Renal pelvis (tissue), 4 donors: Measurements from ENCODE around the gene IER2. TPM values are rescaled to one million over a fixed set of nuclear protein-coding genes. Genes with fewer than 3 reads are reported as not detected.
"Not testable (repeated sequence)": the region's sequence is repeated elsewhere in the genome, so short reads cannot be mapped to it uniquely, and the experiment has no call there.

Source experiments
- DNase-seq: peaks from one replicate; pipeline ENCODE4 v3.0.0-alpha.2; 2013
- polyA plus RNA-seq, 3 donors: library from polyadenylated mRNA; unstranded; fragments of 120-200 nt; gene quantifications; one replicate each; pipeline ENCODE4 v1.2.1, GENCODE V29; 2013; ENCODE audit not compliant: insufficient read length in 3 of 3

Gene IER2
- polyA plus RNA-seq, 3 donors = 67.0 to 87.0 (median 73.1) TPM

DNA sequence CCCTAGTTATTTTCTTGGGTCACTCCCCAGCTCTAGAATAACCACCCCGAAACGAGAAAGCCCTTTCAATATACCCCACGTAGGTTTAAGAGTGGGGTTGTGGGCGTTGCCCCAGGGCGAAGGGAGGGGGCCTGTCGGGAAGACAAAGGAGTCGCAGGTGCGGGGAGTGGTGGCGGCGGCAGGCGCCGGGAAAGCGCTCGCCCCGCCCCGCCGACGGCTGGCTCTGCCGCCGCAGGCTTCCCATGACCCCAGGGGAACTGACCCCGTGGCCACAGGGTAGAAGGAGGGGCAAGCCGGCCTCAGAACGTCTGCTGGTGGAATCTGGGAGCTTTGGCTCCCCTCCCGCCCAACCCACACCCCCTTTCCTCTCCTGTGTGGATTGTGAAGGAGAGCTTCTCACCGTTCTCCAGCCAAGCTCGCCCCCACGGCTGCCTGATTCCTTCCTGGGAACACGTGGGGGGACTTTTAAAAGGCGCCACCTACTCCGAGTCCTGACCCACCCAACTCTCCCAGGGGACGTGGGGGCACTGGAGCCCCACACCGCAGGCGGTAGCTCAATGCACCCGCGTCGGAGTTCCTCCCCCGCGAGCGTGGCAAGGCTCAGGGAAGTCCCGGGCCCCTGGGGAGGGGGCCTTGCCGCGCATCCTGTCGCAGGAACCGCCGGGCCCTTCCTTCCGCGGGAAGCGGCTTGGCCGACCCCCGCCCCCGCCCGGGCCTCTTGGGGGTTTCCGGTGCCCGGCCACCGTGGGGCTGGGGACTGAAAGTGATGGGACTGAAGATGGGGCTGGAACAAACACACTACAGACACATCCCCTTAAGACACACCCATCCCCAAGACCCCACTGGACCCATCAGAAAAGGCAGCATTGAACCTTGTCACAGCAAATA is 5.5 kb downstream of the IER2 start:
- peak; percentile 80 for DNase-seq

GRCh38 chr19:13159713-13160112 is 9.5 kb downstream of the IER2 start:
- no peak for DNase-seq

- DNase-seq = no peak
These were observed 10.3 kb downstream of the IER2 start for GRCh38 chr19:13160557-13160956.

- DNase-seq = peak; percentile 96
These were observed 12.8 kb downstream of the IER2 start for GRCh38 chr19:13162724-13163608.

DNA sequence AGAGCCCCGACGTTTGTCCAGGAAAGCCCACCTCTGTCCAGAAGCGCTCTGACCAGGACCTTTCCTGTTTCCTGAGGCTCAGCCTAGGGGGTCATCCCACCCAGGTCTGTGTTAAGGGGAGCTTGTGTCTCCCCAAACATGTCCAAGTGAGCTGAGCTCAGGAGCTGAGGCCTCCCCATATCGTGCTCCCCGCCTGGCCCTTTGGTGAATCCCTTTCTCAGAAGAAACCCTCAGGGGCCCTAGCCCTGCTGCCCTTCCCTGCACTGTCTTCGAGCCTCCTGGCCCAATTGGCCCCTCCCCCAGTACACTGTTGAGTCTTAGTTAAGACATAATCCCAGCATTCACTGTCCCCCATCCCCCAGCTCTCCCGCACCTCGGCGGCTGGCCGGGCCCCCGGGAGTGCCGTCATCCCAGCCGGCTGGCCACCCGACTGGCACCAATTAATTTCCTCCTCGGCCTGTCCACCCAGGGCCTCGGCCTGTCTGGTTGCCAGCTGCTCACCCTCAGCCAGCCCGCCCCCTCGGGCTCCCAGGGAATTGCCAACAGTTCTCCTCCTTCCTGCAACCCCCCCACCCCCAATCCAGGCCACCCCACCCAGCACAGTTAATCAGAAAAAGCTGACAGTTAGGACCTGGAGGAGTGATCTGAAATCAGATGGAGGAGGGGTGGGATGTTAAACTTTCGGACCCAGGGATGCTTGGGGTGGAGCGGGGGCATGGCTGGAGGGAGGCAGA is 13.6 kb downstream of the IER2 start:
- peak; percentile 90 for DNase-seq

GRCh38 chr19:13164343-13165161 is 14.3 kb downstream of the IER2 start:
- peak; percentile 93 for DNase-seq

DNA sequence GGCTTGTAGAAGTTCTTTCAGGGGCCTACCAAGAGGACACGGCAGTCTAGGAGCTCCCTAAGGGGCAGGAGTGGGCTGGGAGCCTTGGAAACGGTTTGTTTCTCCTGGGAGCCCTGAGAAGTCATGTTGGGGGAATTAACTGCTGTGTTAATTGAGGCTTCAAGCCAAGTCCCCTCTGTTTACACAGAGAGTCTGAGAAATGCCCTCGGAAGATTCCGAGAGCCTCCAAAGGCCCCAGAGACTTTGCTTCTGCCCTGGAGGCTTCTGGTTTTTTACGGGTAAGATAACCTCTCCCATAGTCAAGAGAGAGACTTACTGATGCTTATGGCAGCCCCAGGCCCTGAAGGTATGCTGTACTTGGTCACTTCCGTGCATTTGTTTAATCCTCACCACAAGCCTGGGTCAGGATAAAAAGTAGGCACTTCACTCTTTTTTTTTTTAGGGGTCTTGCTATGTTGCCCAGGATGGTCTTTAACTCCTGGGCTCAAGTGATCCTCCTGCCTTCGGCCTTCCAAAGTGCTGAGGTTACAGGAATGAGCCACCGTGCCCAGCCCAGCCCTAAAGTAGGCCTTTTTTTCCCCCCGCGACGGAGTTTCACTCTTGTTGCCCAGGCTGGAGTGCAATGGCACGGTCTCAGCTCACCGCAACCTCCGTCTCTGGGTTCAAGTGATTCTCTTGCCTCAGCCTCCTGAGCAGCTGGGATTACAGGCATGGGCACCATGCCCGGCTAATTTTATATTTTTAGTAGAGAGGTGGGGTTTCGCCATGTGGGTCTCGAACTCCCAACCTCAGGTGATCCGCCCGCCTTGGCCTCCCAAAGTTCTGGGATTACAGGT is 15.2 kb downstream of the IER2 start:
- peak; percentile 29 for DNase-seq

GRCh38 chr19:13166151-13166550 is 15.9 kb downstream of the IER2 start:
- DNase-seq = not testable (repeated sequence)

DNA sequence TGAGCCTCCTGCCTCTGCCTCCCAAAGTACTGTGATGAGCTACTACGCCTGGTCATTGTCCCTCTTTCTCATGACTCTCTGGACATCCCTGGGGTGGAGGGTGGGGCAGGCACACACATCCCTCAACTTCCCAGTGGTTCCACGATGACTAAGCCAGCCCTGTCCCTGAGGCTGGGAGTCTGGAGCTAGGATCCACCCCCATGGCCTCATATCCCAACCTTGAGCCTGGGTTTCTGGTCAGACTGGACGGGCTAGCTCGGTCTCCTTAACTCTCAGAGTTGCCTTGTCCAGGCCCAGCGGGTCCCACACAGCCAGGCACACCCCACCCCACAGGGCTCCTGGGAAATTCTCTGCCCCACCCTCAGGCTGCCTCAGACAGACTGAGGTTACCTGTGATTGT is 19.6 kb downstream of the IER2 start:
- DNase-seq = no peak

DNA sequence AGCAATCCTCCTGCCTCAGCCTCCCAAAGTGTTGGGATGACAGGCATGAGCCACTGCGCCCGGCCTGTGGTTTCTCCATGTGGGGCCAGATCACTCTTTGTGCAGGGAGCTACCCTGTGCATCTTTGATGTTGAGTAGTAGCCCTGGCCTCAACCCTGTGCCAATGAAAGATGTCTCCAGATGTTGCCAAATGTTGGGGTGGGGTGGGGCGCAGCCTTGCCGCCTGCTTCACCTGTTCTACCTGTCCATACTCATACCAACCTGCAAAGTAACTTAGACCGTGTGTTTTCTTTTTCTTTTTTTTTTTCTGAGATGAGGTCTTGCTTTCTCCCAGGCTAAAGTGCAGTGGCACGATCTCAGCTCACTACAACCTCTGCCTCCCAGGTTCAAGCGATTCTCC is 20.9 kb downstream of the IER2 start:
- DNase-seq = no peak

- DNase-seq = no peak
These were observed 22.3 kb downstream of the IER2 start for GRCh38 chr19:13172346-13173138.

GRCh38 chr19:13173139-13173737 is 23.0 kb downstream of the IER2 start:
- no peak for DNase-seq

DNA sequence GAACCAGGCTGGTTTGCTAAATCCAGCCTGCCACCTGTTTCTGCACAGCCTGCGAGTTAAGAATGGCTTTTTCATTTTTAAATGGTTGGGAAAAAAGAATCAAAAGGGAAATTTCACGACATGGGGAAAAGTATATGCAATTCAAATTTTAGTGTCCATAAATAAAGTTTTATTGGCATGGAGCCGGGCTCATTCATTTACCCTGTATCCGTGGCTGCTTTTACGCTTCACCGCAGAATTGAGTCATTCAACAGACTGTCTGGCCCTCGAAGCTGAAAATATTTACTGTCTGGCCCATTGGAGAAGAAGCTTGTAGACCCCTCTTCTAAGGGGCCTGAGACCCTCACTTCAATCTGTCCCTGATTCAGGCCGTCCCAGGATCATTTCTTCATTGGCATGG is 26.1 kb downstream of the IER2 start:
- no peak for DNase-seq

DNA sequence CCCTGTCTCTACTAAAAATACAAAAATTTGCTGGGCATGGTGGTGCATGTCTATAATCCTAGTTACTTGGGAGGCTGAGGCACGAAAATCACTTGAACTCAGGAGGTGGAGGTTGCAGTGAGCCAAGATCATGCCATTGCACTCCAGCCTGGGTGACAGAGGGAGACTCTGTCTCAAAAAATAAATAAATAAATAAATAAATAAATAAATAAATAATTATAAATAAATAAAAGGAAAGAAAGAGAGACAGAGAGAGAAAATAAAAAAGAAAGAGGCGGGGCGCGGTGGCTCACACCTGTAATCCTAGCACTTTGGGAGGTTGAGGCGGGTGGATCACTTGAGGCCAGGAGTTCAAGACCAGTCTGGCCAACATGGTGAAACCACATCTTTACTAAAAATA is 27.4 kb downstream of the IER2 start:
- not testable (repeated sequence) for DNase-seq

- DNase-seq = not testable (repeated sequence)
These were observed 28.1 kb downstream of the IER2 start for GRCh38 chr19:13178291-13178690.

DNA sequence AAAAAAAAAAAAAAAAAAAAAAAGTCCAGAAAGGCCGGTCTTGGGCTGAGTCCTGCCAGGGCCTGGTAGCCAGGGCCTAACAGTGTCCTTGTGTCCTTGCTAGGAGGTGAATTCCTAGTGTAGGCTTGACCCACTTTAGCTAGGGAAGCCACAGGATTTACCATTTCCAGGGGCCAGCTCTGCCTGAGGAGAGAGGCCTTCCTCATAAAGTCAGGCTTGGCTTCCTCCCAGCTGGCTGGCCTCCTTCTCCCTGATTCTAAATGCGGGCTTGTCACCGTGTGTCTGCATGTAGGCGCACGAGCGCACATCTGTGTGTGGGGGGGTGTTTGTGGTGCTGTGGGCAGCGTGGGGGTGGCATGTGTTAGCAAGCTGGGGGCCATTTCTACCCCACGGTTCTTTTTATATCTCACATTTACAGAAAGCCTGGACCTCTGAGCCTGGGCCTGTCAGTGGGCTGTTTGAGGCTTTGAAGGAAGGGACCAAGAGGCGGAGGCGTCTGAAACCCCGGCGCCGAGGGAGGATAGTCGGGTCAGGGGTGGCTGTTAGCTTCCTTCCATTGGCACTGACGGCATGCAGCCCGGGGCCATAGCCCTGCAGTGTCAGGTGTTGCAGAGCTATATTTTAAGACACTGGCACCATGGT is 31.7 kb downstream of the IER2 start:
- DNase-seq = peak; percentile 64

- not testable (repeated sequence) for DNase-seq
These were observed 34.7 kb downstream of the IER2 start for GRCh38 chr19:13184926-13185325.
